Measurements from ENCODE around the gene PTPRG.
A peak's percentile ranks its signal among the peaks of the same experiment; 100 is the strongest.

PTPRG gene

GRCh38 chr3:61901986-61902385 is 340.6 kb downstream of the PTPRG start:
- Histone ChIP-seq H3K27me3 (ENCODE audit: insufficient read depth, low read length) (no peaks in the 10 kb centered on the region), H3K4me3 (ENCODE audit: low read length) (no peak overlapping the region), H3K36me3 (ENCODE audit: insufficient read depth, low read depth, low read length) (no peaks in the 10 kb centered on the region), H3K4me1 (ENCODE audit: insufficient read depth, low read length) (peaks cover 35% of the 10 kb centered on the region), H3K27ac (ENCODE audit: low read length) (no peak overlapping the region), H3K9ac (ENCODE audit: low read depth, low read length) (no peak overlapping the region), H3K9me3 (ENCODE audit: insufficient read depth, low read depth, low read length) (no peaks in the 10 kb centered on the region)

- H3K27me3 ChIP-seq (ENCODE audit: insufficient read depth, low read length) = no peaks in the 10 kb centered on the region
- H3K4me3 ChIP-seq (ENCODE audit: low read length) = no peak overlapping the region
- no peaks in the 10 kb centered on the region for H3K36me3 ChIP-seq (ENCODE audit: insufficient read depth, low read depth, low read length)
- H3K9me3 ChIP-seq (ENCODE audit: insufficient read depth, low read depth, low read length) = no peaks in the 10 kb centered on the region
- peaks cover 35% of the 10 kb centered on the region for H3K4me1 ChIP-seq (ENCODE audit: insufficient read depth, low read length)
- H3K9ac ChIP-seq (ENCODE audit: low read depth, low read length) = no peak overlapping the region
- no peak overlapping the region for H3K27ac ChIP-seq (ENCODE audit: low read length)
Measured at GRCh38 chr3:61903074-61903473, 341.7 kb downstream of the PTPRG start.

DNA sequence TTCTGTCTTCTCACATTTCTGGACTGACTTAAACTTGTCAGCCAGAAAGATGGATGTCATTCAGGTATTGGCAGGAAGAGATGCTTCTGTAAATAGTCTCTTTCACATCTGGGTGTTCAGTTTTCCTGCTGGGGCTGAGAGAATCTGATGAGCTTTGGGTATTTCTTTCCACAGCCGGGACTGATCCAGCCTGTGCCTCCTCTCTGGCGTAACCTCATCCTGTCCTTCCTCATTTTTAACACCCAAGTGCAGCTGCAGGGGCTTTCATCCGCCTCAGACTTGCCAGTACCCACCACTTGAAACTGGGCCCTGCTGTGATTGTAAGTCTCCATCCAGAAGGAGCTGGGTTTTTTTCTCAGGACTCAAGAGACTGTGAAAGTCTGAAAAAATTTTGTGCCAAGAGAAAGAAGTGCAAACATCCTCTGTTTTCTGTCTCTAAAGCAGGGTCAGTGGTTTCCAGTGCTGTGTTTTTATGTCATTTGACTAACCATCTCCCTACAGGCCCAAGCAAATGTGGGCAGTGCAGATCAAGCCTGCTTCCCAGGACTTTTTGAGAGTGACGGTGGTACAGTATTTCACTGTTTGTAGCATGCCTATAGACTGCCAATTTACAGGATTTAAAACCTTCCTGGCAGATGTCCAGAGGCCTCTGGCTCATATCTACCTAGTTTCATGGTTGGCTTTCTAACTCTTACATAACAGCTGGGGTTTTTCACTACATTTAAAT is 342.7 kb downstream of the PTPRG start:
- H3K4me3 ChIP-seq (ENCODE audit: low read length) = no peak overlapping the region
- no peaks in the 10 kb centered on the region for H3K36me3 ChIP-seq (ENCODE audit: insufficient read depth, low read depth, low read length)
- no peak overlapping the region for H3K27ac ChIP-seq (ENCODE audit: low read length)
- H3K9ac ChIP-seq (ENCODE audit: low read depth, low read length) = peak overlapping the region; percentile 47; the same call in 1 of the 2 replicates
- peaks cover 35% of the 10 kb centered on the region for H3K4me1 ChIP-seq (ENCODE audit: insufficient read depth, low read length)
- no peaks in the 10 kb centered on the region for H3K27me3 ChIP-seq (ENCODE audit: insufficient read depth, low read length)
- H3K9me3 ChIP-seq (ENCODE audit: insufficient read depth, low read depth, low read length) = no peaks in the 10 kb centered on the region

GRCh38 chr3:61907210-61907795 is 345.9 kb downstream of the PTPRG start:
- H3K27me3 ChIP-seq (ENCODE audit: insufficient read depth, low read length) = no peaks in the 10 kb centered on the region
- H3K36me3 ChIP-seq (ENCODE audit: insufficient read depth, low read depth, low read length) = no peaks in the 10 kb centered on the region
- H3K9me3 ChIP-seq (ENCODE audit: insufficient read depth, low read depth, low read length) = no peaks in the 10 kb centered on the region
- peaks cover 44% of the 10 kb centered on the region for H3K4me1 ChIP-seq (ENCODE audit: insufficient read depth, low read length)
- no peak overlapping the region for H3K4me3 ChIP-seq (ENCODE audit: low read length)
- H3K9ac ChIP-seq (ENCODE audit: low read depth, low read length) = no peak overlapping the region
- no peak overlapping the region for H3K27ac ChIP-seq (ENCODE audit: low read length)

GRCh38 chr3:61908382-61908781 is 347.0 kb downstream of the PTPRG start:
- H3K9me3 ChIP-seq (ENCODE audit: insufficient read depth, low read depth, low read length) = no peaks in the 10 kb centered on the region
- no peak overlapping the region for H3K9ac ChIP-seq (ENCODE audit: low read depth, low read length)
- H3K27ac ChIP-seq (ENCODE audit: low read length) = no peak overlapping the region
- H3K27me3 ChIP-seq (ENCODE audit: insufficient read depth, low read length) = no peaks in the 10 kb centered on the region
- H3K4me3 ChIP-seq (ENCODE audit: low read length) = no peak overlapping the region
- H3K36me3 ChIP-seq (ENCODE audit: insufficient read depth, low read depth, low read length) = no peaks in the 10 kb centered on the region
- H3K4me1 ChIP-seq (ENCODE audit: insufficient read depth, low read length) = peaks cover 43% of the 10 kb centered on the region

GRCh38 chr3:61910732-61911131 is 349.4 kb downstream of the PTPRG start:
- Histone ChIP-seq H3K4me3 (ENCODE audit: low read length) (no peak overlapping the region), H3K9ac (ENCODE audit: low read depth, low read length) (no peak overlapping the region), H3K27me3 (ENCODE audit: insufficient read depth, low read length) (no peaks in the 10 kb centered on the region), H3K9me3 (ENCODE audit: insufficient read depth, low read depth, low read length) (no peaks in the 10 kb centered on the region), H3K27ac (ENCODE audit: low read length) (no peak overlapping the region), H3K4me1 (ENCODE audit: insufficient read depth, low read length) (peaks cover 35% of the 10 kb centered on the region), H3K36me3 (ENCODE audit: insufficient read depth, low read depth, low read length) (no peaks in the 10 kb centered on the region)

DNA sequence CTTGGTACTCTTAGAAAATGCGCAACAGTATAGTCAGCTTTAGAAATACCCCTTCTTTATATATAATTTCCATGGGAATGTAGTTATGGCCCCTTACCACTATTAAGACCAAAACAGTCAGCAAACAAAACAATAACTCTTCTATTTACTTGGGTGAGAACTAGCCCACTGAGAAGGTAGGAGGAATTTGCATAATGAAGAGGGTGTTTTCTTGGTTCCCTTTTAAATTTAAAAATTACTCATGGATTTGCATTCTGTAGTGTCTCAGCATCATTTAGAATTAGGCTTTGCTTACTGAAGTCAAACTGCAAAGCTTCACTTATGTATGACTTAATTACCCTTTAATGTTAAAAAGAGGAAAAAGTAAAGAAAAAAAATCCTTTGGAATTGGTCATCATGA is 350.8 kb downstream of the PTPRG start:
- H3K9ac ChIP-seq (ENCODE audit: low read depth, low read length) = no peak overlapping the region
- H3K27ac ChIP-seq (ENCODE audit: low read length) = no peak overlapping the region
- no peaks in the 10 kb centered on the region for H3K27me3 ChIP-seq (ENCODE audit: insufficient read depth, low read length)
- peak overlapping the region; percentile 30; the same call in 1 of the 2 replicates for H3K4me3 ChIP-seq (ENCODE audit: low read length)
- H3K4me1 ChIP-seq (ENCODE audit: insufficient read depth, low read length) = peaks cover 38% of the 10 kb centered on the region
- H3K36me3 ChIP-seq (ENCODE audit: insufficient read depth, low read depth, low read length) = no peaks in the 10 kb centered on the region
- no peaks in the 10 kb centered on the region for H3K9me3 ChIP-seq (ENCODE audit: insufficient read depth, low read depth, low read length)

DNA sequence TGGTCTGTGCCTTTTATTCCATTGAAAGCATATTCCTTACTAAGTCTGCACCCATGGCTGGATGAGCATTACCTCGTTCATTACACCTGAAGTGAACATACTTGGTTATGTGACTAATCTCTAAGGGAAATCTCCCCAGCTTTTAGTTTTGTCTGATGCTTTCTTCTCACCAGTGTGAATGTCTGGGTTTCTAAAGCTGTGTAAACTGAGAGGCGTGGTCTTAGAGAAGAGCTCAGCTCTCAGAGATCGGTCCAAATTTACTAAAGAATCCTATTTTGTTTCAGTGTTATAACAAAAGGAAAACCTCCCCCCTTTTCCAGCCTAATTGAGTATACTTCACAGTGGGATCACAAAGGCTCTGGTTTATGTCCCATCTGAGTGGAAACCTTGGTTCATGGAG is 352.3 kb downstream of the PTPRG start:
- no peak overlapping the region for H3K9ac ChIP-seq (ENCODE audit: low read depth, low read length)
- H3K27ac ChIP-seq (ENCODE audit: low read length) = no peak overlapping the region
- H3K4me1 ChIP-seq (ENCODE audit: insufficient read depth, low read length) = peaks cover 45% of the 10 kb centered on the region
- H3K4me3 ChIP-seq (ENCODE audit: low read length) = no peak overlapping the region
- H3K36me3 ChIP-seq (ENCODE audit: insufficient read depth, low read depth, low read length) = no peaks in the 10 kb centered on the region
- no peaks in the 10 kb centered on the region for H3K9me3 ChIP-seq (ENCODE audit: insufficient read depth, low read depth, low read length)
- no peaks in the 10 kb centered on the region for H3K27me3 ChIP-seq (ENCODE audit: insufficient read depth, low read length)

DNA sequence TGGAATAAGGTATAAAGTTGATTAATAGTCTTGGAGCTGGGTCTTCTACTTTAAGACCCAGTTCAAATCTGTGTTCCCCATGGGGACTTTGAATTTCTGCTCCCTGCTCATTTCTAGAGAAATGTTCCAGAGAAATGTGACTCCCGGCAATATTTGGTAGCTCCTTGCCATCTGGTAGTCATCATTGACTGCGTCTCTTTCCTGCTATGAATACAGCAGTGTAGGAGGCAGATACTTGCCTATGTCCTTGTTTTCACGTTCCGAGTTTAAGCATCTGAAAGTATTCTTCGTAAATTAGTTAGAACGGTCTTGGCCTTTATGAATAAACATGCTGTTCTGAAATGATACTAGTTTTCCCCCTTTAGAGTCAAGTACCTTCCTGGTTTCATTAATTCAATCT is 352.9 kb downstream of the PTPRG start:
- Histone ChIP-seq H3K36me3 (ENCODE audit: insufficient read depth, low read depth, low read length) (no peaks in the 10 kb centered on the region), H3K9ac (ENCODE audit: low read depth, low read length) (no peak overlapping the region), H3K27me3 (ENCODE audit: insufficient read depth, low read length) (no peaks in the 10 kb centered on the region), H3K27ac (ENCODE audit: low read length) (no peak overlapping the region), H3K9me3 (ENCODE audit: insufficient read depth, low read depth, low read length) (no peaks in the 10 kb centered on the region), H3K4me3 (ENCODE audit: low read length) (no peak overlapping the region), H3K4me1 (ENCODE audit: insufficient read depth, low read length) (peaks cover 48% of the 10 kb centered on the region)

- peaks cover 43% of the 10 kb centered on the region for H3K4me1 ChIP-seq (ENCODE audit: insufficient read depth, low read length)
- H3K4me3 ChIP-seq (ENCODE audit: low read length) = no peak overlapping the region
- no peaks in the 10 kb centered on the region for H3K36me3 ChIP-seq (ENCODE audit: insufficient read depth, low read depth, low read length)
- no peak overlapping the region for H3K9ac ChIP-seq (ENCODE audit: low read depth, low read length)
- H3K27me3 ChIP-seq (ENCODE audit: insufficient read depth, low read length) = no peaks in the 10 kb centered on the region
- H3K27ac ChIP-seq (ENCODE audit: low read length) = no peak overlapping the region
- no peaks in the 10 kb centered on the region for H3K9me3 ChIP-seq (ENCODE audit: insufficient read depth, low read depth, low read length)
Measured at GRCh38 chr3:61915296-61915695, 353.9 kb downstream of the PTPRG start.

- Histone ChIP-seq H3K9ac (ENCODE audit: low read depth, low read length) (no peak overlapping the region), H3K4me3 (ENCODE audit: low read length) (no peak overlapping the region), H3K27ac (ENCODE audit: low read length) (no peak overlapping the region), H3K27me3 (ENCODE audit: insufficient read depth, low read length) (no peaks in the 10 kb centered on the region), H3K36me3 (ENCODE audit: insufficient read depth, low read depth, low read length) (no peaks in the 10 kb centered on the region), H3K9me3 (ENCODE audit: insufficient read depth, low read depth, low read length) (no peaks in the 10 kb centered on the region), H3K4me1 (ENCODE audit: insufficient read depth, low read length) (peaks cover 25% of the 10 kb centered on the region)
Measured at GRCh38 chr3:61919371-61919770, 358.0 kb downstream of the PTPRG start.

DNA sequence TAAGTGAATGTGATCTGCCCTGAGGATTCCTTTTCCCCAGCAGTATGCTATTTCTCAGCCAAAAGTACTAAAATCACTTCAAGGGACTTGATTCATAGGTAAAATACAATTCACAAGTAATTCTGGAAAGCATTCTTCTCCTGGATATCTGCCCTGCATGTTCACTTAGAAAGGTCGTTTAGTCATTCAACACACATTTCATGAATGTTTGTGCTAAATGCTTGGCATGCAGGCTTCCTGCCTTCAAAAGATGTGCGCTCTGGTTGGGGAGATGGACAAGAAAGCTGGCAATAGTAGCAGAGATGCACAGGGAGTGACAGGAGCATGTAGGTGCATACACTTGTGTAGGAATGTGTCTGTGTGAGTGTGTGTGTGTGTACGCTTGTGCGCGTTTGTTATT is 360.7 kb downstream of the PTPRG start:
- H3K4me3 ChIP-seq (ENCODE audit: low read length) = no peak overlapping the region

More for the DNA sequence above, 360.7 kb downstream of the PTPRG start:
- H3K9ac ChIP-seq (ENCODE audit: low read depth, low read length) = no peak overlapping the region
- H3K27me3 ChIP-seq (ENCODE audit: insufficient read depth, low read length) = no peaks in the 10 kb centered on the region
- H3K27ac ChIP-seq (ENCODE audit: low read length) = no peak overlapping the region
- no peaks in the 10 kb centered on the region for H3K36me3 ChIP-seq (ENCODE audit: insufficient read depth, low read depth, low read length)
- H3K4me1 ChIP-seq (ENCODE audit: insufficient read depth, low read length) = peaks cover 29% of the 10 kb centered on the region
- H3K9me3 ChIP-seq (ENCODE audit: insufficient read depth, low read depth, low read length) = no peaks in the 10 kb centered on the region

All from iPS-20b (cell line).